ENCODE measurements around the gene GMPR.
"Not testable (repeated sequence)": the region's sequence is repeated elsewhere in the genome, so short reads cannot be mapped to it uniquely, and the experiment has no call there.

GMPR gene

GRCh38 chr6:16208989-16209388 is 29.4 kb upstream of the GMPR start:
- Histone ChIP-seq H3K27me3 (ENCODE audit: insufficient read depth, low read length) (peaks cover 15% of the 10 kb centered on the region), H3K36me3 (ENCODE audit: insufficient read depth, low read length) (no peaks in the 10 kb centered on the region), H3K9me3 (ENCODE audit: low read length) (no peaks in the 10 kb centered on the region), H3K4me3 (ENCODE audit: low read length) (no peak overlapping the region), H3K4me1 (ENCODE audit: insufficient read depth, low read length) (peaks cover 3% of the 10 kb centered on the region), H2AFZ (ENCODE audit: low read depth, low read length) (no peak overlapping the region)

- H3K9me3 ChIP-seq (ENCODE audit: low read length): no peaks in the 10 kb centered on the region
- no peak overlapping the region for H2AFZ ChIP-seq (ENCODE audit: low read depth, low read length)
- peaks cover 15% of the 10 kb centered on the region for H3K27me3 ChIP-seq (ENCODE audit: insufficient read depth, low read length)
- peaks cover 3% of the 10 kb centered on the region for H3K4me1 ChIP-seq (ENCODE audit: insufficient read depth, low read length)
- H3K36me3 ChIP-seq (ENCODE audit: insufficient read depth, low read length): no peaks in the 10 kb centered on the region
- H3K4me3 ChIP-seq (ENCODE audit: low read length): no peak overlapping the region
These were observed 28.8 kb upstream of the GMPR start for GRCh38 chr6:16209539-16209938.

GRCh38 chr6:16212276-16212675 is 26.1 kb upstream of the GMPR start:
- Histone ChIP-seq H3K36me3 (ENCODE audit: insufficient read depth, low read length) (no peaks in the 10 kb centered on the region), H3K27me3 (ENCODE audit: insufficient read depth, low read length) (peaks cover 15% of the 10 kb centered on the region), H3K4me3 (ENCODE audit: low read length) (no peak overlapping the region), H2AFZ (ENCODE audit: low read depth, low read length) (no peak overlapping the region), H3K9me3 (ENCODE audit: low read length) (no peaks in the 10 kb centered on the region), H3K4me1 (ENCODE audit: insufficient read depth, low read length) (no peaks in the 10 kb centered on the region)

- Histone ChIP-seq H3K27me3 (ENCODE audit: insufficient read depth, low read length) (peaks cover 4% of the 10 kb centered on the region), H3K9me3 (ENCODE audit: low read length) (no peaks in the 10 kb centered on the region), H3K36me3 (ENCODE audit: insufficient read depth, low read length) (no peaks in the 10 kb centered on the region), H3K4me3 (ENCODE audit: low read length) (no peak overlapping the region), H2AFZ (ENCODE audit: low read depth, low read length) (no peak overlapping the region), H3K4me1 (ENCODE audit: insufficient read depth, low read length) (no peaks in the 10 kb centered on the region)
These were observed 21.8 kb upstream of the GMPR start for GRCh38 chr6:16216501-16217155.

GRCh38 chr6:16217156-16217721 is 21.1 kb upstream of the GMPR start:
- Histone ChIP-seq H3K4me3 (ENCODE audit: low read length) (no peak overlapping the region), H3K9me3 (ENCODE audit: low read length) (no peaks in the 10 kb centered on the region), H2AFZ (ENCODE audit: low read depth, low read length) (no peak overlapping the region), H3K27me3 (ENCODE audit: insufficient read depth, low read length) (no peaks in the 10 kb centered on the region), H3K4me1 (ENCODE audit: insufficient read depth, low read length) (no peaks in the 10 kb centered on the region), H3K36me3 (ENCODE audit: insufficient read depth, low read length) (no peaks in the 10 kb centered on the region)

GRCh38 chr6:16222826-16223225 is 15.6 kb upstream of the GMPR start:
- H3K9me3 ChIP-seq (ENCODE audit: low read length): no peaks in the 10 kb centered on the region
- no peak overlapping the region for H2AFZ ChIP-seq (ENCODE audit: low read depth, low read length)
- H3K36me3 ChIP-seq (ENCODE audit: insufficient read depth, low read length): no peaks in the 10 kb centered on the region
- peaks cover 2% of the 10 kb centered on the region for H3K4me1 ChIP-seq (ENCODE audit: insufficient read depth, low read length)
- H3K27me3 ChIP-seq (ENCODE audit: insufficient read depth, low read length): peaks cover 7% of the 10 kb centered on the region
- H3K4me3 ChIP-seq (ENCODE audit: low read length): no peak overlapping the region

- Histone ChIP-seq H3K27me3 (ENCODE audit: insufficient read depth, low read length) (peaks cover 11% of the 10 kb centered on the region), H3K36me3 (ENCODE audit: insufficient read depth, low read length) (no peaks in the 10 kb centered on the region), H3K9me3 (ENCODE audit: low read length) (no peaks in the 10 kb centered on the region), H3K4me1 (ENCODE audit: insufficient read depth, low read length) (peaks cover 2% of the 10 kb centered on the region), H2AFZ (ENCODE audit: low read depth, low read length) (no peak overlapping the region), H3K4me3 (ENCODE audit: low read length) (no peak overlapping the region)
These were observed 15.0 kb upstream of the GMPR start for GRCh38 chr6:16223362-16223761.

- Histone ChIP-seq H3K4me3 (ENCODE audit: low read length) (no peak overlapping the region), H3K36me3 (ENCODE audit: insufficient read depth, low read length) (no peaks in the 10 kb centered on the region), H2AFZ (ENCODE audit: low read depth, low read length) (no peak overlapping the region), H3K4me1 (ENCODE audit: insufficient read depth, low read length) (peaks cover 2% of the 10 kb centered on the region), H3K9me3 (ENCODE audit: low read length) (no peaks in the 10 kb centered on the region), H3K27me3 (ENCODE audit: insufficient read depth, low read length) (peaks cover 21% of the 10 kb centered on the region)
These were observed 14.0 kb upstream of the GMPR start for GRCh38 chr6:16224409-16224808.

GRCh38 chr6:16225062-16225731 is 13.2 kb upstream of the GMPR start:
- H3K4me1 ChIP-seq (ENCODE audit: insufficient read depth, low read length); H3K36me3 ChIP-seq (ENCODE audit: insufficient read depth, low read length); H3K4me3 ChIP-seq (ENCODE audit: low read length); H3K9me3 ChIP-seq (ENCODE audit: low read length); H2AFZ ChIP-seq (ENCODE audit: low read depth, low read length): not testable (repeated sequence)
- peaks cover 28% of the 10 kb centered on the region for H3K27me3 ChIP-seq (ENCODE audit: insufficient read depth, low read length)

GRCh38 chr6:16226117-16227047 is 12.0 kb upstream of the GMPR start:
- not testable (repeated sequence) for H3K9me3 ChIP-seq (ENCODE audit: low read length); H3K36me3 ChIP-seq (ENCODE audit: insufficient read depth, low read length); H3K4me3 ChIP-seq (ENCODE audit: low read length); H2AFZ ChIP-seq (ENCODE audit: low read depth, low read length); H3K4me1 ChIP-seq (ENCODE audit: insufficient read depth, low read length)
- peaks cover 40% of the 10 kb centered on the region for H3K27me3 ChIP-seq (ENCODE audit: insufficient read depth, low read length)

- no peaks in the 10 kb centered on the region for H3K9me3 ChIP-seq (ENCODE audit: low read length)
- peaks cover 43% of the 10 kb centered on the region for H3K27me3 ChIP-seq (ENCODE audit: insufficient read depth, low read length)
- H2AFZ ChIP-seq (ENCODE audit: low read depth, low read length): no peak overlapping the region
- no peak overlapping the region for H3K4me3 ChIP-seq (ENCODE audit: low read length)
- no peaks in the 10 kb centered on the region for H3K36me3 ChIP-seq (ENCODE audit: insufficient read depth, low read length)
- H3K4me1 ChIP-seq (ENCODE audit: insufficient read depth, low read length): peaks cover 2% of the 10 kb centered on the region
These were observed 11.3 kb upstream of the GMPR start for GRCh38 chr6:16227048-16227562.

- no peak overlapping the region for H3K4me3 ChIP-seq (ENCODE audit: low read length)
These were observed 10.8 kb upstream of the GMPR start for GRCh38 chr6:16227605-16228004.

GRCh38 chr6:16228043-16228442 is 10.3 kb upstream of the GMPR start:
- Histone ChIP-seq H3K9me3 (ENCODE audit: low read length) (no peaks in the 10 kb centered on the region), H3K27me3 (ENCODE audit: insufficient read depth, low read length) (peaks cover 43% of the 10 kb centered on the region), H3K4me1 (ENCODE audit: insufficient read depth, low read length) (peaks cover 2% of the 10 kb centered on the region), H3K36me3 (ENCODE audit: insufficient read depth, low read length) (no peaks in the 10 kb centered on the region), H3K4me3 (ENCODE audit: low read length) (no peak overlapping the region), H2AFZ (ENCODE audit: low read depth, low read length) (no peak overlapping the region)

More at GRCh38 chr6:16227605-16228004, 10.8 kb upstream of the GMPR start:
- Histone ChIP-seq H3K9me3 (ENCODE audit: low read length) (no peaks in the 10 kb centered on the region), H3K4me1 (ENCODE audit: insufficient read depth, low read length) (peaks cover 2% of the 10 kb centered on the region), H3K36me3 (ENCODE audit: insufficient read depth, low read length) (no peaks in the 10 kb centered on the region), H3K27me3 (ENCODE audit: insufficient read depth, low read length) (peaks cover 44% of the 10 kb centered on the region), H2AFZ (ENCODE audit: low read depth, low read length) (no peak overlapping the region)

Measured in neuron (in vitro differentiated cells).